ENCODE results near the gene NBPF11.
"Not testable (repeated sequence)": the region's sequence is repeated elsewhere in the genome, so short reads cannot be mapped to it uniquely, and the experiment has no call there.

GRCh38 chr1:148078632-148079519, 73.2 kb downstream of the NBPF11 start:
- not testable (repeated sequence) for TF ChIP-seq CTCF (conservative IDR thresholded peaks at IDR 0.05 in 1 of 2, IDR thresholded peaks at IDR 0.05 in 1 of 2; ENCODE audit: low read depth in 1 of 2, low read length in 2 of 2); EZH2 (IDR thresholded peaks at IDR 0.05; ENCODE audit: low read length, missing control alignments)
